Testis (tissue), 2 donors: ENCODE results near the gene INTS13.

Experiments used
- CTCF ChIP-seq, 3 experiments: fragments of 450-650 bp in 2 of 3; fragments of 200-600 bp in 1 of 3; sonication (generic) in 1 of 3; IDR thresholded peaks; one replicate each; pipeline ENCODE4 v1.5.1; 2016 to 2019; ENCODE audit warnings: antibody characterized with exemption in 3 of 3, mild to moderate bottlenecking in 2 of 3, moderate library complexity in 1 of 3
- POLR2A ChIP-seq: fragments of 450-650 bp; IDR thresholded peaks from one replicate; pipeline ENCODE4 v1.6.1; 2017; ENCODE audit warnings: antibody characterized with exemption, mild to moderate bottlenecking, moderate library complexity

GRCh38 chr12:26976687-26977086 is 38.9 kb upstream of the INTS13 start:
- TF ChIP-seq CTCF (IDR thresholded peaks at IDR 0.05) (no peak), POLR2A (no peak)
